ENCODE data around the gene ARHGAP26. TPM values are rescaled to one million over a fixed set of nuclear protein-coding genes. Genes with fewer than 3 reads are reported as not detected.

ARHGAP26 gene
- total and polyA plus RNA-seq, 7 donors: 5.4 to 25.5 (median 19.1) TPM

DNA sequence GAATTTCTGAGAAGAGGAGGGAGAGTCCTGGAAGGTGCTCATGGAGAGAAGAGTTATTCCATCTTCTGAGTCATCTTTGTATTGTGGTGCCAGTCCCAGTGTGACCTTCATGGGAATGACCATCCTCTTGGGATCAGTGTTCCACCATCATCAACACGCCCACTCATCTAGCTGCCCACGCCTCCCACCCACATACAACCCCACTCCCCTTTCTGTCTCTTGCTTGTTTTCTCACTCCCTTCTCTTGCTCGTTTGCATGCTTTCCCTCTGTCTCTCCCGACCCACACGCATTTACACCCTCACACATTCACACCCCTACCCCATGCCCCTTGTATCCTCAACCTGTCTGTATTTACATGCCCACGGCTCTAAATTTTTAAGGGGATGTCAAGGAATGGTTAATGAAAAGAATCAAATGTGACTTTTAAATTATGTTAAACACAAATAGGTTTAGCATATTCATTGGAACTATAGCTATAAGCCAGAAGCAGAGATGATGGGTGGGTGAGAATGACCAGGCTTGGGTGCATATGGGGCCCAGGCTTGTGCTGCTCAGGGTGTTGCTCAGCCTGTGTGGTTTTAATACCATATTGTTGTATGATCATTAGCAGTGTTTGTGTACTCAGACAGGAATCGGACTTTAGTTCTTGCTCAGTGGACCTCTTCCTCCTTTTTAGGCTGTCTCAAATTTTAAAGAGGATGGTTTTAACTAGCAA is 160.4 kb downstream of the ARHGAP26 start:
- H3K9me3 ChIP-seq: no peaks in the 10 kb centered on the region
- no peaks in the 10 kb centered on the region for H3K27me3 ChIP-seq
- peak overlapping the region in 1 of 4 donors; percentile 11 for H3K27ac ChIP-seq
- H3K36me3 ChIP-seq: no peaks in the 10 kb centered on the region
- intact Hi-C loops (cut with DNase I): no loop called here
- H3K4me3 ChIP-seq: no peak overlapping the region
- 94 to 95% methylated on average over 7 of the region's 7 CpGs for WGBS, 2 donors
- TF ChIP-seq EP300 (IDR thresholded peaks at IDR 0.05): no peak
- TF ChIP-seq, protein P1, sequence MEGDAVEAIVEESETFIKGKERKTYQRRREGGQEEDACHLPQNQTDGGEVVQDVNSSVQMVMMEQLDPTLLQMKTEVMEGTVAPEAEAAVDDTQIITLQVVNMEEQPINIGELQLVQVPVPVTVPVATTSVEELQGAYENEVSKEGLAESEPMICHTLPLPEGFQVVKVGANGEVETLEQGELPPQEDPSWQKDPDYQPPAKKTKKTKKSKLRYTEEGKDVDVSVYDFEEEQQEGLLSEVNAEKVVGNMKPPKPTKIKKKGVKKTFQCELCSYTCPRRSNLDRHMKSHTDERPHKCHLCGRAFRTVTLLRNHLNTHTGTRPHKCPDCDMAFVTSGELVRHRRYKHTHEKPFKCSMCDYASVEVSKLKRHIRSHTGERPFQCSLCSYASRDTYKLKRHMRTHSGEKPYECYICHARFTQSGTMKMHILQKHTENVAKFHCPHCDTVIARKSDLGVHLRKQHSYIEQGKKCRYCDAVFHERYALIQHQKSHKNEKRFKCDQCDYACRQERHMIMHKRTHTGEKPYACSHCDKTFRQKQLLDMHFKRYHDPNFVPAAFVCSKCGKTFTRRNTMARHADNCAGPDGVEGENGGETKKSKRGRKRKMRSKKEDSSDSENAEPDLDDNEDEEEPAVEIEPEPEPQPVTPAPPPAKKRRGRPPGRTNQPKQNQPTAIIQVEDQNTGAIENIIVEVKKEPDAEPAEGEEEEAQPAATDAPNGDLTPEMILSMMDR (IDR thresholded peaks at IDR 0.05): no peak
- TF ChIP-seq POLR2A (IDR thresholded peaks at IDR 0.05): no peak
- TF ChIP-seq POLR2AphosphoS5 (IDR thresholded peaks at IDR 0.05): no peak
- no peak for DNase-seq
- peaks cover 0 to 8% (median 0%) of the 10 kb centered on the region in 4 donors for H3K4me1 ChIP-seq

DNA sequence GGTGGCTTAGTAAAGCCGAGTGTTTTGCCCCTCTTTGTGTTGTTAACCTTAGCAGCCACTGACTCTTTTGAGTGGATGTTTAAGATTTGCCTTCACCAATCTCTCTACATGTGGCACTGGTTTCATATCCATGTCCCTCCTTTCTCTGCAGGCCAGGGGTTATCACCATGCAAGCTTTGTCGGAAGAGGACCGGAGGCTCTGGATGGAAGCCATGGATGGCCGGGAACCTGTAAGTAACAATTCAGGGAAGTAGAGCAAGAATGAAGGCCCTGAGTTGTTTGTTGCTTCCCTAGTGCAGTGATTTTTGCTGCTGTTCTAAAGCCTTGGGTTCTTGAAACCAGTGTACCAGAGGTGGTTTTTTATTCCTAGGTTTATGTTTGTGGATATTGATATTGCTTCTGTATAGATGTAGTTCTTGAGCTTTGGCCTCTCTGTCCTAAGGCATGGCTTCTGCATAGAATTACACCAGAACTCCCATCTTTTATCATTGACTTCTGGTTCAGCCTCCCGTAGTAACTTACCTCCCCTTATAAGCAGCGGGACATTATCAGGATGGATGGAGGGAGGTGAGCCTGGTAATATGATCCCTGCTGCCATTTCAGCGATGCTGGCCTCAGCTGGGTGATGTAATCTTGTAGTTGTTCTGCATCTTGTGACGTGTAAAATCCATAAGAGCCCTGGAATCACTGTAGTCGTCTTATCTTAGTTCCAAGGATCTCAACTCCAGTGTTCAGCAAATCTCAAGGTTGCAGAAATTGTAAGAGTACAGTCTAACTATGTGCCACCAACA is 161.9 kb downstream of the ARHGAP26 start:
- no peaks in the 10 kb centered on the region for H3K36me3 ChIP-seq
- no peak for DNase-seq
- H3K27ac ChIP-seq: no peak overlapping the region
- no peaks in the 10 kb centered on the region for H3K27me3 ChIP-seq
- intact Hi-C loops (cut with DNase I): no loop called here
- TF ChIP-seq POLR2A (IDR thresholded peaks at IDR 0.05) (no peak), EP300 (IDR thresholded peaks at IDR 0.05) (no peak), POLR2AphosphoS5 (IDR thresholded peaks at IDR 0.05) (no peak)
- TF ChIP-seq, protein P1 (IDR thresholded peaks at IDR 0.05): no peak
- no peaks in the 10 kb centered on the region for H3K9me3 ChIP-seq
- 95 to 96% methylated on average over 9 of the region's 9 CpGs for WGBS, 2 donors
- peaks cover 0 to 2% (median 0%) of the 10 kb centered on the region in 4 donors for H3K4me1 ChIP-seq
- no peak overlapping the region for H3K4me3 ChIP-seq

DNA sequence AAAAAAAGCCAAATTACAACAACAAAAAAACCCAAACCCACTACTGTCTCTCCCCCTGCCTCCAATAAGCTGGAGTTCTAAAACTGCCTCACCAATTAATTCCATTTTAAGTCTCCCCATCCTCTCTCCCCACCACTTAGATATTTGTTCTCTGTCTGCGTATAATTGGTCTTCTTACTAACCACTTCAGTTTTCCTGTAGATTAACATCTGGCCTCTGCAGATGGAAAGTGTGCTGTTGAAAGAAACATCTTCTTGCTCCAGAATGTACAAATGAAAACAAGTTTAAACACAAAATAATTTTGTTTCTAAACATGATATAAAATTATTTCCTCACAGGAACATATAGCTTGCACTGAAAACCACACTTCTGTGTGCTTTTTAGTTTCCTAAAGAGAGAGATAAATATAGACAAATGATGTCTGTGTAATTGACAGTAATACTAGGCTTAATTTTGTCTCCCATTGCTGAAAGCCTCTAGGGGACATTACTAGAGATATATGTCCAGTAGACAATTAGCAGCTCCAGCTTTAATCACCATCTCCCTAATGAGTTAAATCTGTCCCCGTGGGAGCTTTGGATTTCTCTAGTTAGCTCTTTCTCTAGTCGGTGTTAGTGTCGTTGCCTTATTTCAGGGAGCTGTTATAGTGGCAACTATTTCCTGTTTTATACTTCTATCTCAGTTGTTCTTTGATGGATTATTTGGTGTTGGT is 164.0 kb downstream of the ARHGAP26 start:
- Histone ChIP-seq H3K36me3 (no peaks in the 10 kb centered on the region), H3K4me3 (no peak overlapping the region), H3K27ac (no peak overlapping the region), H3K9me3 (no peaks in the 10 kb centered on the region), H3K4me1 (peaks cover 0 to 17% (median 7%) of the 10 kb centered on the region in 4 donors), H3K27me3 (no peaks in the 10 kb centered on the region)
- WGBS, 2 donors: 65 to 85% methylated on average over 4 of the region's 4 CpGs
- DNase-seq: no peak
- TF ChIP-seq POLR2A (IDR thresholded peaks at IDR 0.05): no peak
- no peak for TF ChIP-seq EP300 (IDR thresholded peaks at IDR 0.05)
- TF ChIP-seq, protein P1 (IDR thresholded peaks at IDR 0.05): no peak
- TF ChIP-seq POLR2AphosphoS5 (IDR thresholded peaks at IDR 0.05): no peak
- intact Hi-C loops (cut with DNase I): no loop called here

GRCh38 chr5:142935014-142935413 is 164.8 kb downstream of the ARHGAP26 start:
- H3K4me3 ChIP-seq: no peak overlapping the region
- H3K4me1 ChIP-seq: peaks cover 0 to 17% (median 7%) of the 10 kb centered on the region in 4 donors
- WGBS, 2 donors: 84 to 92% methylated on average over 5 of the region's 5 CpGs
- H3K27me3 ChIP-seq: no peaks in the 10 kb centered on the region
- no peaks in the 10 kb centered on the region for H3K9me3 ChIP-seq
- no peak for DNase-seq
- H3K27ac ChIP-seq: no peak overlapping the region
- TF ChIP-seq EP300 (IDR thresholded peaks at IDR 0.05) (no peak), POLR2AphosphoS5 (IDR thresholded peaks at IDR 0.05) (no peak), POLR2A (IDR thresholded peaks at IDR 0.05) (no peak)
- TF ChIP-seq, protein P1 (IDR thresholded peaks at IDR 0.05): no peak
- no peaks in the 10 kb centered on the region for H3K36me3 ChIP-seq
- intact Hi-C loops (cut with DNase I): no loop called here

Data from sigmoid colon (tissue), 7 donors.